ENCODE measurements around the gene MRM3.
"Not testable (repeated sequence)": the region's sequence is repeated elsewhere in the genome, so short reads cannot be mapped to it uniquely, and the experiment has no call there.

The MRM3 gene

DNA sequence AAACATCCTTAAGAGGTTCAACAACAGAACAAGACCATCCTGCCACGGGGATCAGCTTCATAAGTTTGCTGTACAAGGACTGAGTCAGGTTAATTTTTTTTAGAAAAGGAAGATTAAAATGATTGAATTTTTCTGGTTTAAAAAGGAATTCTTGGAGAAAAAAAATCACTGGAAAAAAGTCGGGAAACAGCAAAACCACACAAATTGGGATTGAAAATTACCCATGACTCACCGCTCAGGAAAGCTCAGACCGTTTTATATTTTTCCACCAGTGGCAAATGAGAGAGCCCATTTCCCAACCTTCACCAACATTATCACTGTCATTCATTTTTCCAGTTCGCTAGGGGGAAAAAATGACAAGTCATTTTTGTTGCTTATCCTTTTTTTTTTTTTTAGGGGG, 46.6 kb downstream of the MRM3 start:
- no peak for DNase-seq

DNA sequence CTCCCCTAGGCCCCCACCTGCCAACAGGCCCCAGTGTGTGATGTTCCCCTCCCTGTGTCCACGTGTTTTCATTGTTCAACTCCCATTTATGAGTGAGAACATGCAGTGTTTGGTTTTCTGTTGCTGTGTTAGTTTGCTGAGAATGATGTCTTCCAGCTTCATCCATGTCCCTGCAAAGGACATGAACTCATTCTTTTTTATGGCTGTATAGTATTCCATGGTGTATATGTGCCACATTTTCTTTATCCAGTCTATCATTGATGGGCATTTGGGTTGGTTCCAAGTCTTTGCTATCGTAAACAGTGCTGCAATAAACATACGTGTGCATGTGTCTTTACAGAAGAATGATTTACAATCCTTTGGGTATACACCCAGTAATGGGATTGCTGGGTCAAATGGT, 47.5 kb downstream of the MRM3 start:
- not testable (repeated sequence) for DNase-seq

DNA sequence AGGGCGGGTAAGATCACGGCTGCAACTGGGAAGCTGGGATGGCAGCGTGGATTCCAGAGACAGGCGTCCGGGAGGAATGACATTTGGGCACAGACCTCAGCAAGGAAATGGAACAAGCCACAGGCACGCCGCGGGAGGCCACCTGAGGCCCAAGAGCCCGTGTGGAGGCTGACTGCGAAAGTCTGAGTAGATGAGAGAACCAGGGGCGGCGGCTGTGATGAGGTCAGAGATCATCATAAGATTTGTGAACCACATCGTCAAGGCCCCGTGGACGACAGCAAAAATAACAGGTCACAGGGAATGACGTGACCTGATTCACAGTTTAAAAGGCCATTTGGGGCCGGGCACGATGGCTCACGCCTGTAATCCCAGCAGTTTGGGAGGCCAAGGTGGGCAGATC, 48.2 kb downstream of the MRM3 start:
- DNase-seq = no peak

DNA sequence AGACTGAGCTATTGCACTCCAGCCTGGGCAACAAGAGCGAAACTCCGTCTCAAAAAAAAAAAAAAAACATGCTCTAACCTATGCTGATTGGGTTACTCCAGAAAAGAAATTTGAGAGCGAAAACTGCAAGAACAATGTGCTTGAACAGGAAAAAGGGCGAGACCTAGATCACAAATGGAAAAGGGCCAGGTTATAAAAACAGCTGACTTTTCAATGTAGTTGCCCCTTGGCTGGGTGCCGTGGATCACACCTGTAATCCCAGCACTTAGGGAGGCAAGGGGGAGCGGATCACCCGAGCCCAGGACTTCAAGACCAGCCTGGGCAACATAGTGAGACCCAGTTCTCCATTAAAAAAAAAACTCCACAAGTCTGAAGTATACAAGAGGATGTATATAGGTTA, 48.8 kb downstream of the MRM3 start:
- DNase-seq = no peak

DNA sequence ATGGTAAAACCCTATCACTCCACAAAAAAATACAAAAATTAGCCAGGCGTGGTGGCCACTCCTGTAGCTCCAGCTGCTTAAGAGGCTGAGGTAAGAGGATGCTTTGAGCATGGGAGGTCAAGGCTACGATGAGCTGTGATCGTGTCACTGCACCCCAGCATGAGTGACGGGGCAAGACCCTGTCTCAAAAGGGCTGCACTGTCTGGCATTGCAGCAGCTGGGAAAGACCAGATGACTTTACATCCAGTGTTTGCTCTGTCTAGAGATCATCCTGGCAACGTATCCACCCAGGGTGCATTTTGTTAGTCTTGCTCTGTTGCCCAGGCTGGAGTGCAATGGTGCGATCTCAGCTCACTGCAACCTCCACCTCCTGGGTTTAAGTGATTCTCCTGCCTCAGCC, 52.0 kb downstream of the MRM3 start:
- no peak for DNase-seq

DNA sequence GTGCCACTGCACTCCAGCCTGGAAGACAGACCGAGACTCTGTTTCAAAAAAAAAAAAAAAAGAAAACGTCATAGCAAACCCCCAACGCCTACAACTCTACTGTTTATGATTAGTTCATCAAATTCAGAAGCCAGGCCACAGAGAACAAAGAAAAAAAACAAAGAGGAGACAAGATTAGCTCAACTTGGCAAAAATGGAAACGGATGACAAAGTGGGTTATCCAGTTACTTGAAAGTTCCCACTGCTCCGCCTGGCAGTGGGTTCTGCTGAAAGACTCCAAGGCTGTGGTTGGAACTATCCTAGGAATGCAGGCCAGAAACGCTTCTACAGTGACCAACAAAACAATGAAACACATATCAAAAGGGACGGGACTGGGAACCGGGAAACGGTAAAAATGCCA, 53.1 kb downstream of the MRM3 start:
- no peak for DNase-seq

DNA sequence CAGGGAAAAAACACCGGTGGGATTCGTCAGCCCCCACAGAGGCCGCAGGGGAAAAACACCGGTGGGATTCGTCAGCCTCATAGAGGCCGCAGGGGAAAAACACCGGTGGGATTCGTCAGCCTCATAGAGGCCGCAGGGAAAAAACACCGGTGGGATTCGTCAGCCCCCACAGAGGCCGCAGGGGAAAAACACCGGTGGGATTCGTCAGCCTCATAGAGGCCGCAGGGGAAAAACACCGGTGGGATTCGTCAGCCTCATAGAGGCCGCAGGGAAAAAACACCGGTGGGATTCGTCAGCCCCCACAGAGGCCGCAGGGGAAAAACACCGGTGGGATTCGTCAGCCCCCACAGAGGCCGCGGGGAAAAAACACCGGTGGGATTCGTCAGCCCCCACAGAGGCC, 53.6 kb downstream of the MRM3 start:
- DNase-seq = not testable (repeated sequence)

DNA sequence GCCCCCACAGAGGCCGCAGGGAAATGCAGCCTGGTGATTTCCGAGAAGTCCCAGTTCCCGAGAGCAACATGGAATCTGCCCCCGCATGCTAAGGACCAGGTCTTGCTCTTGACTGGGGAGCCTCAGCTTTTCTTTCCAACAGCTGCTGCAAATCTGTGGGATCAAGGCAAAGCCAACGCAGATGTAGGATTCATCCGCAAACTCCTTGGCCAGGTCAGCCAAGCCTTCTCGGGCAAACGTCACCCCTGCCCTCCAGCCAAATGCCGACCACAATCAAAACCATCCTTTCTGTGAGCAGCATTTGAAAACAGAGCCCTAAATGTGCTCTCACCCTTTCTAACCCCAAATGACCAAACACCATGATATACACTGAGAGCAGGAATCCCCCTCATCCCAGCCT, 54.0 kb downstream of the MRM3 start:
- no peak for DNase-seq

DNA sequence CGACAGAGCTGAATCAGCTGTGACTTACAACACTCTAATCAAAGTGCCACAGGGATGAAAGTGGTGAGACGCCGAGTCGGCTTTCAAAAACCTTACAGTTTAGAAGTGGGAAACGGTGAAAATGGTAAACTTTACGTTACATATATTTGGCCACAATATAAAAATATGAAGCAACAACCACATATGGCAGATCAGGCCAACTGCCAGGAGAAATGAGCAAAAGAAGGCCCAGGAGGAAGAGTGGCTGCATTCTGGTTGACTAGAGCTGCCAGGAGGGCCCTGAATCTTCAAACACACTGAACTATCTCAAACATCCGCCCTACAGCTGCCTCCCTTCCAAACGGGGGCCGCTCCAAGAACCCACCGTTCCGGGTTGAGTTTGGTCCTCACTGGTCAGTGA, 56.3 kb downstream of the MRM3 start:
- no peak for DNase-seq

DNA sequence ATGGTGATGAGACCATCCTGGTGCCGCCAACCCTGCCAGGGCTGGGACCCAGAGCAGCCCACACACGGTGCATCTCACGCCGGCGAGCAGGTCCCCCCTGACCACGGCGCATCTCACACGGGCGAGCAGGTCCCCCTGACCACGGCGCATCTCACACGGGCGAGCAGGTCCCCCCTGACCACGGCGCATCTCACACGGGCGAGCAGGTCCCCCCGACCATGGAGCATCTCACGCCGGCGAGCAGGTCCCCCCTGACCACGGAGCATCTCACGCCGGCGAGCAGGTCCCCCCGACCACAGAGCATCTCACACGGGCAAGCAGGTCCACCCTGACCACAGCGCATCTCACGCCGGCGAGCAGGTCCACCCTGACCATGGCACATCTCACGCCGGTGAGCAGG, 59.2 kb downstream of the MRM3 start:
- DNase-seq = no peak

Measured in NCI-H1436 (cell line).